NCI-H524 treated with DMSO at 0.1 percent for 48 hours (cell line): Measurements from ENCODE around the gene FGF7.
"Not testable (repeated sequence)": the region's sequence is repeated elsewhere in the genome, so short reads cannot be mapped to it uniquely, and the experiment has no call there.

Experiments used
- DNase-seq: peaks from one replicate; lab custom pipeline; 2025; lab: John Stamatoyannopoulos, UW

FGF7 gene

GRCh38 chr15:49439678-49440395, 16.8 kb downstream of the FGF7 start:
- DNase-seq, result no peak

DNA sequence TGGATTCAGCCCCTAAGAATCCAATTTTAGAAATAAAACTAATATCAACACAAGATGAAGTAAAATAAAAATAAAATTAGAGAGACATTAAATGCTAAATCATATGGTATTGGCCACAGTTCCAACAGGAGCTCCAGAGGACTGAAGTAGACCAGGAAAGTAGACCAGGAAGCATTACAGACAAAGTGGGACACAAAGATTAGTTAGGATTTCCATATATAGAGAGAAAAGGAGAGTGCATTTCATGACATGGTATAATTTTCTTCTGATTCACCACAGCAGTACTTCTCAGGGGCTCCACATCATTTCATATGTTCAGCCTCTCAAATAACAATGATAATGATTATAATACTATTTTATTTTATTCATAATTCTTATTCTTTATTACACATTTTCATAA, 18.3 kb downstream of the FGF7 start:
- no peak for DNase-seq

DNA sequence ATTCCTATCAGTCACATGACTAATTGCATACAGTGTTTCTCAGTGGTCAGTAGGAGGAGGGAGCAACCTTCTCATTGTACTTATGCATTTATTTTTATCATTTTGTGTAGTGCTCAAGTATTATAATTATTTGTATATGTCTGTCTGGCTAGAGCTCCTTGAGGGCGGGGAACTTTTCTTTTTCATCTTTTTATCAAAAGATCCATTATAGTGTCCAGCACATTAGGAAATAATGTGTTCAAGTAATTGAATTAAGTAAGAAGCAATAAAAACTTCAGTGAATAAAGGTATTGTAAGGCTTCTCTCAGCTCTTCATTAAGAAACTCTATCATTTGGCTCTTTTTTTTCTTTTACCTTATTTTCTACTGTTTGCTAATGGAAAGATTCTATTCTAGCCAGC, 18.8 kb downstream of the FGF7 start:
- DNase-seq, result no peak

- DNase-seq, result no peak
Measured at GRCh38 chr15:49452595-49452994, 29.6 kb downstream of the FGF7 start.

DNA sequence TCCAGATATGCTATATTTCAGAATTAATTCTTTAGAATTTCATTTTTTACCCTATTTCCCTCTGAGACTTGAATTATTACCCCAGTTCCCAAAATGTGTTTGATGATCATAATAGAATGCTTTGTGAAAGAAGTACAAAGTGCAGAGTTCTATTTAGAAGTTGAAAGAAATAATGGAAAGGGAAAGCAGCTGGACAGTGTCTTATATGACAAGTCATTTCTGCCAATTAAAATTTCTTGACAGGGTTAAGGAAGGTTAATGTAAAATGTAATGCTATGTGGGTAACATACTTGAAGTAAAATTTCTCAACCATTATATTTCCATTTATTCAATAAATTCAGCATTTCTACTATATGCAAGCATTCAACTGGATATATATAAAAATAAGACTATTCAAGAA, 33.1 kb downstream of the FGF7 start:
- no peak for DNase-seq

DNA sequence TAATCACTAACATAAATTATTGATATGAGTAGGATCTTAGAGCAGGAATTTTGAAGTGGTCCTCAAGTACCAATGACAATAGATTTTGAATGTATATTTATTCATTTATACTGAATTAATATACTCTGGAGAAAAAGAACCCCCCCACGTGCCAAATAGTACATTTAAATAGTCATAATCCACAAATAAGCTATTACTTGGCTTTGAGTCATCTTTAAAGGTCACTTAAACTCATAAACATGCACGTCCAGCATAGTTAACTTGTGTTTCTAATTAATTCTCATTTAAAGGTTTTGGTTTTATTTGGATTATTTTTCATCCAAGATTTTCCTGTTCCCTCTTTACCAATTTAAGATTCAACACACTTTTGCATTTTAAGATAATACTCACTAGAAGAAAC, 35.1 kb downstream of the FGF7 start:
- DNase-seq, result no peak

DNA sequence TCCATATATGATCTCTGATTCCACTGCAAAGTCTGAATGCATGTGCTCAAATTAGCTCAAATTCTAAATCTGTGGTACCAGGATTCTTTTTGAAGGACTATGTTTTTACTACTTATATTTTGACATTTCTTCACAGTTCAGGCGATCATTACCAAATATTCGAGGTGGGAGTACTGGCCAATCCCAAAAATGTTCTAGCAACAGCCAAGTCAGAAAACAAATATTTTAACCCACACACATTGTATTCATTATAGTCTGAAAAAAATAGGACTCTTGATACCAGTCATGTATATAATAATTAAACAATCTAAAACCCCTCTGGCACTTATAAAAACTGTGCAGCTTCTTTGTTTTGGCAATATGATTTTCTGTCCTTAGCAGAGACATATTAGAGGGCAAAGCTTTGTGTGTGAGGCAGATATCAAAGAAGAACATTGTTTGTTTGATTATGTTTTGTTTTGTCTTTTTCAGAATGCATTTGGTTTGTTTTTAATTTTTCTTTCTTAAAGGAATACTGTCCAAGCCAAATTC, 37.4 kb downstream of the FGF7 start:
- DNase-seq, result no peak

DNA sequence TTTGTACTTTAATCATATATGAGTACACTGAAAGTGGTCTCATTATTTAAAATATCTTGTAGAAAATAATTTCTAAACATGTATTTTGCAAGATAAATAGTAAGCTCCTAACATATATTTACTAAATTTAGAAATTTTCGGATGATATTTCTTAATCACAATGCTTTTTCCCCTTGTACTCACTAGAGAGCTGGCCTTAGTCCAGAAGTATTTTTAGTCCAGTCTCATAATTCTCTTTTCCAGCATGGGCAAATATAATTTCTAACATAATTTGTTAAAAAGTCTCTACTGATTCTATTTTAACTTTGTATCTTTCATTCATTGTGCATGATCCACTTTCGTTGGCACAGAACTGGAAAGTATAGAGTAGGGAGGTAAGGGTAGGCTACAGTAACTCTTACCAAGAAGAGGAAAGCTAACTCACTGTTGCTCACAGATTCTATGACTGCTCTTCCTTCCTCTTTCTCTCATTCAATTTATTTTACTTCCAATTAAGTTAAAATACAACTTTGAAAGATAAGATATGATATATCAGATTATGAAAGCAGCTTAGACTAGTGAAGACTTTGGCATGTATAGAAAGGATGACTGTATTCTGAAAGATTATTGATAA, 39.3 kb downstream of the FGF7 start:
- DNase-seq, result no peak

- DNase-seq, result no peak
Measured at GRCh38 chr15:49464522-49464921, 41.5 kb downstream of the FGF7 start.

- no peak for DNase-seq
Measured at GRCh38 chr15:49466119-49466518, 43.1 kb downstream of the FGF7 start.

GRCh38 chr15:49467746-49468480, 44.9 kb downstream of the FGF7 start:
- DNase-seq, result no peak

DNA sequence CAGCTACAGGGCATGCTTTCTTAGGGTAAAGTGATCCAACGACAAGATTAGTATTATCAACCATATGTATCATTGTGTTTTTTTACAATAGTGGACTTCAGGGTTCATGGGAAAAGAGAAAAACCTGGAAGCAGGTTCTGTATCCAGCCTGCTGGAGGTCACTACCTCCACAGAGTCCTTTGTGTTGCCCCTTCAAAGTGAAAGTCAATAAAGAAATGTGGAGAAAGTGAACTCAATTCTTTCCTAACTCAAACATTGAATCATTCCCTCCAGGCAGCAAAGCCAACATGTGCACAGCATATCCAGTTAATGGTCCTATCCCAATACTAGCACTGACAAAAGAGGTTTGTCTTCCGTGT, 45.4 kb downstream of the FGF7 start:
- DNase-seq, result no peak

DNA sequence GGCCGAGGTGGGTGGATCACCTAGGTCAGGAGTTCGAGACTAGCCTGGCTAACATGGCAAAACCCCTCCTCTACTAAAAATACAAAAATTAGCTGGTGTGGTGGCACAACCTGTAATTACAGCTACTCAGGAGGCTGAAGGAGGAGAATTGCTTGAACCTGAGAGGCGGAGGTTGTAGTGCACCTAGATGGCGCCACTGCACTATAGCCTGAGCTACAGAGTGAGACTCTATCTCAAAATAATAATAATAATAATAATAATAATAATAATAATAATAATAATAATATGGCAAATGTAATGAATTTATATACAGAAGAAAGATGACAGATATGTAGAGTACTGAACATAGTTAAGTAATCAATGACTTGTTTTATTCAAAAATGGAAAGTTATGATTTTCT, 48.2 kb downstream of the FGF7 start:
- DNase-seq, result not testable (repeated sequence)

DNA sequence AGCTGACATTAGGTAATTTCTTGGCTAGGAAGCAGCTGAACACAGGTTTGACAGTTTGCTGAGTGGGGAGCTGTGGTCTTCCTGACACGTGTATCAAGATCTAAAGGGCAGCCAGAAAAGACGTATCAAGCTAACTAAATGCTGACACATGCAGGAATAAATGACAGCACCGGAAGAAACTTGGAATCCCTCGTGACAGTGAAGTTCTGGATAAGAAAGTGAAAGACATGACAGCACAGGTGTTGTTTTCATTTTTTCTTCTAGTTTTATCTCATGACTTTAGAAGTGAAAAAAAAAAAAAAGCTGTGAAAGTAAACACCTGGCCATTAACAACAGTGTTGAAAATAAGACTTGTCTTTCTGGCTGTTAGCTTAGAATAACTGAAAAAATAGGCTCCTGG, 48.7 kb downstream of the FGF7 start:
- no peak for DNase-seq

GRCh38 chr15:49472338-49472737, 49.3 kb downstream of the FGF7 start:
- no peak for DNase-seq

- no peak for DNase-seq
Measured at GRCh38 chr15:49473031-49473430, 50.0 kb downstream of the FGF7 start.

GRCh38 chr15:49478021-49478420, 55.0 kb downstream of the FGF7 start:
- DNase-seq, result not testable (repeated sequence)

GRCh38 chr15:49478982-49479381, 55.9 kb downstream of the FGF7 start:
- DNase-seq, result not testable (repeated sequence)

DNA sequence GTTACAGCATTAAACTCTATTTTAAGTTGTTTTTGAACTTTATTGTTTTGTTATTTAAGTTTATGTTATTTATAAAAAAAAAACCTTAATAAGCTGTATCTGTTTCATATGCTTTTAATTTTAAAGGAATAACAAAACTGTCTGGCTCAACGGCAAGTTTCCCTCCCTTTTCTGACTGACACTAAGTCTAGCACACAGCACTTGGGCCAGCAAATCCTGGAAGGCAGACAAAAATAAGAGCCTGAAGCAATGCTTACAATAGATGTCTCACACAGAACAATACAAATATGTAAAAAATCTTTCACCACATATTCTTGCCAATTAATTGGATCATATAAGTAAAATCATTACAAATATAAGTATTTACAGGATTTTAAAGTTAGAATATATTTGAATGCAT, 62.4 kb downstream of the FGF7 start:
- DNase-seq, result not testable (repeated sequence)

DNA sequence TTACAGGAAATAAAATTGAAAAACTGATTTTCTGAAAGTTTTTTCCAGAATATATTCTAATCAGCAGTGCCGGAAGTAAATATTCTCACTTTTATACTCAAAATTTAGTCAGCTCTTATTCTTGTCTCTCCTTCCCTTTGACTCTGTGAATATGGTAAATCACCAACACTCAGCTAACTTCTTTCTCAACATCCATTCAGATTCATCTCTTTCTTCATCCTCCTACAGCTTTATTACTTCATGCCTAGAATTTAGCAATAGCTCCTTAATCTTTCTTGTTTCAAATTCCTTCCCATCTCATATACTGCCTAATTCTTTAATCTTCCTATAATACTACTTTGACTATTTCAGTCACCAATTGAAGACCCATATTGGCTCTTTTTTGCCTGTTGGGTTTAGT, 67.9 kb downstream of the FGF7 start:
- no peak for DNase-seq

DNA sequence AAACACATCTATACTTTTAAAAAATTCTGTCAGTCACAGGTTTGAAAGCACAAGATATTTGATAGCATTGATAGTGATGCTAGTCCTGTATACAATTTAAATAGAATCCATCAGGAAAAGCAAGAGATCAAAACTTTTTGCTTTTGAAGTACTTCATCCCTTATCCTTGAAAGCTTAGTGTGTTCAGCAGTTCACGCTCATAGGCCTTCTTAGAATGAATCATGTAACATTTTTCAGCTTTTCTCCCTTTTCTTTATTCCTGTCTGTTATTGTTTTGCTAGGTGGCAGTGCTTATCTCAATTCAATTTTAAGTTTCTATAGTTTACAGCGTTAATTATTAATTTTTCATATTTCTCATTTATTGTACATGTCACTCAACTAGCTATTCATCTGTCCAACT, 69.1 kb downstream of the FGF7 start:
- no peak for DNase-seq

DNA sequence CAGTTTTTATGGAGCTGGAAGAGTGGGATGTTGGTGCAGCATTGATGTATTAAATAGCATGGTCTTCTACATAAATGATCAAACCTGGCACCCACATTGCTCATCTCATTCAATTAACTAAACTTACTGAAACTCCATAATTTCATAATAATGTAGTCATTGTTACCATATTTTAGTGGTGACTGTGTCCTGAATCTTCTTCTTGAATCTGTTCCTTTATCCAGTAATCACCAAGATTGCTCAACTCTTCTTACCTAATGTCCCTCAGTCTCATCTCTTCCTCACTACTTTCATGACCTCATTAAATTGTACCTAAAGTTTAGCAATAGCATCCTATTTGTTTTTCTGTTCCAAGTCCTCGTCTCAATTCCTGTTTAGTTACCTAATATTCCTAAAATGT, 69.8 kb downstream of the FGF7 start:
- DNase-seq, result no peak

- DNase-seq, result no peak
Measured at GRCh38 chr15:49494842-49495241, 71.8 kb downstream of the FGF7 start.
